Endothelial cell of umbilical vein (primary cell): ENCODE results near the gene RTN4RL1. TPM values are rescaled to one million over a fixed set of nuclear protein-coding genes. Genes with fewer than 3 reads are reported as not detected.

Source experiments
- BruUV-seq: library from RNA; stranded (reverse); fragments of 400-500 nt; replicated peaks from 2 replicates; lab custom pipeline; 2021; lab: Mats Ljungman, UMichigan
- CTCF ChIA-PET: fragments of 300-600, 350-600 bp; sonication (Branson Sonifier 250); formaldehyde crosslinking; loops from one replicate; lab custom pipeline; 2021; ENCODE audit warnings: antibody characterized with exemption, inconsistent platforms; lab: Charles Lee
- POLR2A ChIA-PET: fragments of 300-600, 350-600 bp; sonication (Branson Sonifier 250); formaldehyde crosslinking; loops from one replicate; lab custom pipeline; 2021; ENCODE audit warnings: antibody characterized with exemption, inconsistent platforms; lab: Charles Lee
- DNase-seq: peaks from one replicate; pipeline ENCODE4 v3.0.0-alpha.2; 2011; ENCODE audit warnings: low read depth, low spot score
- FAIRE-seq: peaks from 2 replicates; lab custom pipeline; 2011; peaks lifted over from hg19 to GRCh38; lab: Jason Lieb, UNC
- H2AFZ ChIP-seq: 2 replicates; pipeline ENCODE4 v1.6.0; 2012; ENCODE audit warnings: low read depth, low read length, control low read depth, inconsistent platforms
- H3K27ac ChIP-seq: 2 replicates; pipeline ENCODE4 v1.5.1; 2011; ENCODE audit warnings: low read depth, mild to moderate bottlenecking, control low read depth, low read length, moderate library complexity; ENCODE audit not compliant: insufficient read depth
- H3K27me3 ChIP-seq, 2 experiments: 2 replicates each; pipeline versions ENCODE4 v1.6.0 to v1.6.1; 2011; ENCODE audit warnings: low read length in 2 of 2, mixed read lengths in 1 of 2; ENCODE audit not compliant: control insufficient read depth in 2 of 2, insufficient read depth in 2 of 2
- H3K36me3 ChIP-seq, 2 experiments: 2 replicates in 1 of 2; 3 replicates in 1 of 2; pipeline ENCODE4 v1.5.1; 2011; ENCODE audit warnings: low read length in 2 of 2, mild to moderate bottlenecking in 1 of 2, moderate library complexity in 1 of 2; ENCODE audit not compliant: control insufficient read depth in 2 of 2, insufficient read depth in 2 of 2; ENCODE audit errors: extremely low read depth in 1 of 2
- H3K4me1 ChIP-seq: 3 replicates; pipeline ENCODE4 v1.5.1; 2011; ENCODE audit warnings: mild to moderate bottlenecking, low read length; ENCODE audit not compliant: control insufficient read depth, insufficient read depth; ENCODE audit errors: extremely low read depth
- H3K4me2 ChIP-seq: 2 replicates; pipeline ENCODE4 v1.6.1; 2011; ENCODE audit warnings: low read length, control low read depth, mixed read lengths; ENCODE audit not compliant: insufficient read depth
- H3K4me3 ChIP-seq, 3 experiments: fragments of 200-600 bp in 1 of 3; sonication (generic), shearing (Covaris generic) in 1 of 3; replicated peaks in 1 of 3; 2 replicates each; pipeline ENCODE4 v1.5.1; 2011 to 2016; ENCODE audit warnings: control low read depth in 3 of 3, low read length in 3 of 3, mild to moderate bottlenecking in 2 of 3, inconsistent platforms in 1 of 3, low read depth in 1 of 3, moderate library complexity in 1 of 3; ENCODE audit not compliant: insufficient read depth in 1 of 3
- H3K79me2 ChIP-seq: 2 replicates; pipeline ENCODE4 v1.6.0; 2012; ENCODE audit warnings: low read length, inconsistent platforms; ENCODE audit not compliant: control insufficient read depth, insufficient read depth
- H3K9ac ChIP-seq: replicated peaks from 2 replicates; pipeline ENCODE3; 2011; ENCODE audit warnings: low read length, control low read depth; ENCODE audit not compliant: insufficient read depth; ENCODE audit errors: extremely low read depth
- H3K9me1 ChIP-seq: replicated peaks from 3 replicates; pipeline ENCODE4 v1.6.0; 2011; ENCODE audit warnings: mild to moderate bottlenecking, low read length; ENCODE audit not compliant: control insufficient read depth, insufficient read depth; ENCODE audit errors: extremely low read depth
- H3K9me3 ChIP-seq: replicated peaks from 2 replicates; pipeline ENCODE4 v1.5.1; 2012; ENCODE audit warnings: low read length, inconsistent platforms; ENCODE audit not compliant: control insufficient read depth, insufficient read depth
- H4K20me1 ChIP-seq: replicated peaks from 2 replicates; pipeline ENCODE3; 2011; ENCODE audit warnings: mild to moderate bottlenecking, low read length; ENCODE audit not compliant: control insufficient read depth, insufficient read depth; ENCODE audit errors: extremely low read depth
- GATA2 ChIP-seq: IDR thresholded peaks from 2 replicates; pipeline ENCODE4 v1.7.0; 2011; ENCODE audit warnings: low read depth, mild to moderate bottlenecking, moderate library complexity, mixed read lengths, low read length; ENCODE audit not compliant: insufficient read length, insufficient read depth
- JUN ChIP-seq: IDR thresholded peaks from 2 replicates; pipeline ENCODE4 v1.6.1; 2011; ENCODE audit warnings: borderline replicate concordance, low read depth; ENCODE audit not compliant: insufficient read length, insufficient read depth
- MAX ChIP-seq: IDR thresholded peaks from 2 replicates; pipeline ENCODE4 v1.6.1; 2011; ENCODE audit not compliant: insufficient read depth, insufficient read length
- MYC ChIP-seq: IDR thresholded peaks from one replicate; pipeline ENCODE4 v1.6.1; 2011; ENCODE audit warnings: mild to moderate bottlenecking, low read depth, low read length
- POLR2A ChIP-seq: IDR thresholded peaks from 2 replicates; pipeline ENCODE4 v1.6.1; 2012; ENCODE audit warnings: low read depth, mild to moderate bottlenecking, control low read depth, low read length
- dilution Hi-C: fragments of 300-500 bp; cut with MboI; formaldehyde crosslinking; loops from one replicate; pipeline ENCODE4 v1.15.0; 2019; ENCODE audit warnings: low sequenced_read_pairs; ENCODE audit not compliant: extremely low pct_ligation_motif_present
- intact Hi-C: fragments of 100-400 bp; cut with micrococcal nuclease; formaldehyde crosslinking; loops from one replicate; pipeline ENCODE4 v1.10.0; 2022
- polyA plus RNA-seq, 4 experiments: library from polyadenylated mRNA; depleted of rRNA in 3 of 4; stranded (reverse) in 3 of 4; unstranded in 1 of 4; fragments of >200 nt; gene quantifications; 2 replicates each; pipeline versions ENCODE4 v1.2.1 to v1.2.3, GENCODE V29; 2011 to 2012; ENCODE audit warnings: missing spikeins in 1 of 4
- total RNA-seq: library from RNA; stranded (reverse); gene quantifications from 2 replicates; pipeline ENCODE4 v1.2.3, GENCODE V29; 2021

Gene RTN4RL1
- total and polyA plus RNA-seq, 2 donors (not counting 3 experiments of a cell fraction or from before 2014, with no cell fraction given) = 0.04 TPM; not detected in 1

GRCh38 chr17:1936766-1937165 lies 88.4 kb downstream of the RTN4RL1 start:
- Histone ChIP-seq H2AFZ (no peak overlapping the region), H3K4me2 (no peak overlapping the region), H4K20me1 (no peaks in the 10 kb centered on the region), H3K9me3 (no peaks in the 10 kb centered on the region), H3K27me3 (no peaks in the 10 kb centered on the region), H3K4me1 (no peaks in the 10 kb centered on the region), H3K4me3 (no peak overlapping the region), H3K27ac (no peak overlapping the region), H3K9me1 (no peaks in the 10 kb centered on the region), H3K36me3 (no peaks in the 10 kb centered on the region), H3K9ac (no peak overlapping the region), H3K79me2 (no peaks in the 10 kb centered on the region)
- TF ChIP-seq POLR2A (no peak), MYC (no peak)
- ChIA-PET CTCF (interaction anchor here (1.1 kb wide), 1 partner anchor 88 kb away, joined by 3 read pairs; the partner anchor contains the start of gene RTN4RL1), POLR2A (no interaction called here)
- no TSS peak for BruUV-seq
- FAIRE-seq = no peak
- DNase-seq = no peak
- dilution Hi-C loops = no loop called here
- intact Hi-C loops = no loop called here

GRCh38 chr17:1934901-1935300 lies 90.2 kb downstream of the RTN4RL1 start:
- intact Hi-C loops (no loop called here), dilution Hi-C loops (no loop called here)
- no peak overlapping the region for H3K27ac ChIP-seq
- no peak for FAIRE-seq
- no peak overlapping the region for H2AFZ ChIP-seq
- H3K4me3 ChIP-seq = no peak overlapping the region
- POLR2A ChIA-PET = no interaction called here
- no peak overlapping the region for H3K4me2 ChIP-seq
- no peaks in the 10 kb centered on the region for H3K79me2 ChIP-seq
- H3K9me1 ChIP-seq = no peaks in the 10 kb centered on the region
- no TSS peak for BruUV-seq
- H4K20me1 ChIP-seq = no peaks in the 10 kb centered on the region
- CTCF ChIA-PET = no interaction called here
- no peaks in the 10 kb centered on the region for H3K9me3 ChIP-seq
- no peaks in the 10 kb centered on the region for H3K36me3 ChIP-seq
- no peaks in the 10 kb centered on the region for H3K4me1 ChIP-seq
- no peak for DNase-seq
- no peaks in the 10 kb centered on the region for H3K27me3 ChIP-seq
- TF ChIP-seq JUN (no peak), MAX (no peak), POLR2A (no peak), MYC (no peak), GATA2 (no peak)
- H3K9ac ChIP-seq = no peak overlapping the region
